Measurements from ENCODE around the gene KCNG2. TPM values are rescaled to one million over a fixed set of nuclear protein-coding genes. Genes with fewer than 3 reads are reported as not detected.

KCNG2 gene
- total RNA-seq, 4 donors from 2014 or later: 1.7 TPM; not detected in 3

- 64% methylated on average over 19 of the region's 24 CpGs for WGBS
- no peaks in the 10 kb centered on the region for H3K36me3 ChIP-seq
- no peak overlapping the region for H3K4me3 ChIP-seq
- peaks cover 0 to 66% (median 6%) of the 10 kb centered on the region in 4 donors for H3K27me3 ChIP-seq
- TF ChIP-seq EP300 (IDR thresholded peaks at IDR 0.05) (no peak), POLR2AphosphoS5 (IDR thresholded peaks at IDR 0.05) (no peak), CTCF (IDR thresholded peaks at IDR 0.05) (no peak), POLR2A (IDR thresholded peaks at IDR 0.05; ENCODE audit: low read depth) (no peak)
- DNase-seq (ENCODE audit: extremely low spot score): no peak
- no peaks in the 10 kb centered on the region for H3K4me1 ChIP-seq
- H3K27ac ChIP-seq (replicated peaks in 1 of 4): no peak overlapping the region
- intact Hi-C loops (cut with DNase I): no loop called here
- peaks cover 0 to 30% (median 20%) of the 10 kb centered on the region in 4 donors for H3K9me3 ChIP-seq
Observed at GRCh38 chr18:79770826-79771225, 26.9 kb upstream of the KCNG2 start.

GRCh38 chr18:79771446-79772107 is 26.2 kb upstream of the KCNG2 start:
- DNase-seq (ENCODE audit: extremely low spot score): no peak
- TF ChIP-seq POLR2AphosphoS5 (IDR thresholded peaks at IDR 0.05) (no peak), EP300 (IDR thresholded peaks at IDR 0.05) (no peak), POLR2A (IDR thresholded peaks at IDR 0.05; ENCODE audit: low read depth) (no peak), CTCF (IDR thresholded peaks at IDR 0.05) (no peak)
- peaks cover 0 to 30% (median 20%) of the 10 kb centered on the region in 4 donors for H3K9me3 ChIP-seq
- WGBS: 65% methylated on average over 31 of the region's 35 CpGs
- H3K27ac ChIP-seq (replicated peaks in 1 of 4): no peak overlapping the region
- intact Hi-C loops (cut with DNase I): no loop called here
- H3K4me1 ChIP-seq: no peaks in the 10 kb centered on the region
- no peaks in the 10 kb centered on the region for H3K36me3 ChIP-seq
- no peak overlapping the region for H3K4me3 ChIP-seq
- H3K27me3 ChIP-seq: peaks cover 0 to 68% (median 6%) of the 10 kb centered on the region in 4 donors

GRCh38 chr18:79772108-79772864 is 25.5 kb upstream of the KCNG2 start:
- no peak overlapping the region for H3K4me3 ChIP-seq
- H3K27me3 ChIP-seq: peaks cover 0 to 72% (median 6%) of the 10 kb centered on the region in 4 donors
- H3K27ac ChIP-seq (replicated peaks in 1 of 4): no peak overlapping the region
- intact Hi-C loops (cut with DNase I): no loop called here
- H3K36me3 ChIP-seq: no peaks in the 10 kb centered on the region
- TF ChIP-seq CTCF (IDR thresholded peaks at IDR 0.05): no peak
- TF ChIP-seq POLR2A (IDR thresholded peaks at IDR 0.05; ENCODE audit: low read depth): no peak
- TF ChIP-seq POLR2AphosphoS5 (IDR thresholded peaks at IDR 0.05): no peak
- TF ChIP-seq EP300 (IDR thresholded peaks at IDR 0.05): no peak
- peaks cover 0 to 27% (median 20%) of the 10 kb centered on the region in 4 donors for H3K9me3 ChIP-seq
- WGBS: 85% methylated on average over 34 of the region's 38 CpGs
- DNase-seq (ENCODE audit: extremely low spot score): no peak
- no peaks in the 10 kb centered on the region for H3K4me1 ChIP-seq

- peaks cover 0 to 19% (median 12%) of the 10 kb centered on the region in 4 donors for H3K9me3 ChIP-seq
- peaks cover 0 to 79% (median 6%) of the 10 kb centered on the region in 4 donors for H3K27me3 ChIP-seq
- H3K4me3 ChIP-seq: no peak overlapping the region
- WGBS: 90% methylated on average over 30 of the region's 31 CpGs
- H3K4me1 ChIP-seq: no peaks in the 10 kb centered on the region
- no peaks in the 10 kb centered on the region for H3K36me3 ChIP-seq
- no peak overlapping the region for H3K27ac ChIP-seq (replicated peaks in 1 of 4)
- intact Hi-C loops (cut with DNase I): no loop called here
- TF ChIP-seq CTCF (IDR thresholded peaks at IDR 0.05) (no peak), POLR2AphosphoS5 (IDR thresholded peaks at IDR 0.05) (no peak), EP300 (IDR thresholded peaks at IDR 0.05) (no peak), POLR2A (IDR thresholded peaks at IDR 0.05; ENCODE audit: low read depth) (no peak)
- no peak for DNase-seq (ENCODE audit: extremely low spot score)
Observed at GRCh38 chr18:79772865-79773696, 24.7 kb upstream of the KCNG2 start.
